MM.1S (cell line): ENCODE data around the gene ARFRP1.
A peak's percentile ranks its signal among the peaks of the same experiment; 100 is the strongest.

Experiments
- DNase-seq: peaks from one replicate; pipeline ENCODE4 v3.0.0-alpha.2; 2015
- H2AFZ ChIP-seq: fragments of 300-600 bp; sonication (generic); 2 replicates; pipeline ENCODE4 v1.6.0; 2016; ENCODE audit warnings: antibody characterized with exemption, low read length
- H3F3A ChIP-seq: fragments of 300-600 bp; sonication (generic); 2 replicates; pipeline ENCODE4 v1.6.1; 2016; ENCODE audit warnings: mild to moderate bottlenecking, antibody characterized with exemption, low read length, moderate library complexity, mixed read lengths; ENCODE audit not compliant: insufficient read depth
- H3K27ac ChIP-seq: fragments of 300-600 bp; sonication (generic); 2 replicates; pipeline ENCODE4 v1.5.1; 2016; ENCODE audit warnings: mild to moderate bottlenecking, low read length
- H3K27me3 ChIP-seq: fragments of 300-600 bp; sonication (generic); replicated peaks from 2 replicates; pipeline ENCODE4 v1.6.0; 2016; ENCODE audit warnings: low read length; ENCODE audit not compliant: insufficient read depth
- H3K36me3 ChIP-seq: fragments of 300-600 bp; sonication (generic); replicated peaks from 2 replicates; pipeline ENCODE4 v1.6.1; 2016; ENCODE audit warnings: mild to moderate bottlenecking, low read length, mixed read lengths; ENCODE audit not compliant: insufficient read depth
- H3K4me1 ChIP-seq: fragments of 300-600 bp; sonication (generic); 2 replicates; pipeline ENCODE4 v1.6.1; 2016; ENCODE audit warnings: low read length, mixed read lengths
- H3K4me2 ChIP-seq: fragments of 300-600 bp; sonication (generic); 2 replicates; pipeline ENCODE4 v1.6.0; 2016; ENCODE audit warnings: low read depth, low read length
- H3K4me3 ChIP-seq: fragments of 300-600 bp; sonication (generic); 2 replicates; pipeline ENCODE4 v1.5.1; 2016; ENCODE audit warnings: low read length, mixed read lengths
- H3K79me2 ChIP-seq: fragments of 300-600 bp; sonication (generic); 2 replicates; pipeline ENCODE4 v1.6.1; 2016; ENCODE audit warnings: mixed run types, low read length, mixed read lengths
- H3K9ac ChIP-seq: fragments of 300-600 bp; sonication (generic); 2 replicates; pipeline ENCODE4 v1.6.1; 2016; ENCODE audit warnings: low read length, mixed read lengths
- H3K9me2 ChIP-seq: fragments of 300-600 bp; sonication (generic); replicated peaks from 2 replicates; pipeline ENCODE4 v1.6.1; 2016; ENCODE audit warnings: mild to moderate bottlenecking, low read length, mixed read lengths; ENCODE audit not compliant: insufficient read depth
- H3K9me3 ChIP-seq: fragments of 300-600 bp; sonication (generic); replicated peaks from 2 replicates; pipeline ENCODE4 v1.6.1; 2016; ENCODE audit warnings: mild to moderate bottlenecking, low read length, mixed read lengths; ENCODE audit not compliant: insufficient read depth
- H4K20me1 ChIP-seq: fragments of 300-600 bp; sonication (generic); 2 replicates; pipeline ENCODE4 v1.6.1; 2016; ENCODE audit warnings: mild to moderate bottlenecking, low read length, moderate library complexity, mixed read lengths; ENCODE audit not compliant: insufficient read depth
- EZH2 ChIP-seq: fragments of 300-600 bp; sonication (generic); optimal IDR thresholded peaks from 2 replicates; pipeline ENCODE3; 2017; ENCODE audit warnings: low read depth, mild to moderate bottlenecking, antibody characterized with exemption, low read length, mixed read lengths
- EZH2phosphoT487 ChIP-seq: fragments of 300-600 bp; sonication (generic); IDR thresholded peaks from 2 replicates; pipeline ENCODE4 v1.6.1; 2018; ENCODE audit warnings: antibody characterized with exemption, low read length
- TF ChIP-seq, protein P1 (sequence below): fragments of 300-600 bp; sonication (generic); IDR thresholded peaks from 2 replicates; pipeline ENCODE4 v1.5.1; 2016; ENCODE audit warnings: antibody characterized with exemption, low read length, mixed read lengths

Gene ARFRP1

DNA sequence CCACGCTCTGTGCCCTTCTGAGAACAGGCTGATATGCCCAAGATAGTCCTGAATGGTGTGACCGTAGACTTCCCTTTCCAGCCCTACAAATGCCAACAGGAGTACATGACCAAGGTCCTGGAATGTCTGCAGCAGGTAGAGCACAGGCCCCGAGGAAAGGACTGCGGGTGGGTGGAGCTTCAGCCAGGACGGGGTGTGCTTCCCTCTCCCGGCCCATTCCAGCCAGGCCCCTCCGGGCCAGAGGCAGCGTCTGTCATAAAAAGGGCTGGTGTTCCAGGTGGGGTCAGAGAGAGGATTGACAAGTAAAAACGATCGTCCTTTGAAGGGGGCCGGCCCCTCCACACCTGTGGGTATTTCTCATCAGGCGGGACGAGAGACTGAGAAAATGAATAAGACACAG, 48.4 kb downstream of the ARFRP1 start:
- H4K20me1 ChIP-seq: no peaks in the 10 kb centered on the region
- H3K4me1 ChIP-seq: 0 out of 2 replicates have a peak, but pooled peaks cover 4% of the 10 kb centered on the region
- TF ChIP-seq EZH2 (no peak), EZH2phosphoT487 (no peak)
- TF ChIP-seq, protein P1, sequence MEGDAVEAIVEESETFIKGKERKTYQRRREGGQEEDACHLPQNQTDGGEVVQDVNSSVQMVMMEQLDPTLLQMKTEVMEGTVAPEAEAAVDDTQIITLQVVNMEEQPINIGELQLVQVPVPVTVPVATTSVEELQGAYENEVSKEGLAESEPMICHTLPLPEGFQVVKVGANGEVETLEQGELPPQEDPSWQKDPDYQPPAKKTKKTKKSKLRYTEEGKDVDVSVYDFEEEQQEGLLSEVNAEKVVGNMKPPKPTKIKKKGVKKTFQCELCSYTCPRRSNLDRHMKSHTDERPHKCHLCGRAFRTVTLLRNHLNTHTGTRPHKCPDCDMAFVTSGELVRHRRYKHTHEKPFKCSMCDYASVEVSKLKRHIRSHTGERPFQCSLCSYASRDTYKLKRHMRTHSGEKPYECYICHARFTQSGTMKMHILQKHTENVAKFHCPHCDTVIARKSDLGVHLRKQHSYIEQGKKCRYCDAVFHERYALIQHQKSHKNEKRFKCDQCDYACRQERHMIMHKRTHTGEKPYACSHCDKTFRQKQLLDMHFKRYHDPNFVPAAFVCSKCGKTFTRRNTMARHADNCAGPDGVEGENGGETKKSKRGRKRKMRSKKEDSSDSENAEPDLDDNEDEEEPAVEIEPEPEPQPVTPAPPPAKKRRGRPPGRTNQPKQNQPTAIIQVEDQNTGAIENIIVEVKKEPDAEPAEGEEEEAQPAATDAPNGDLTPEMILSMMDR: no peak
- no peaks in the 10 kb centered on the region for H3K36me3 ChIP-seq
- no peak overlapping the region for H3K27ac ChIP-seq
- H3K79me2 ChIP-seq: peaks cover 21% of the 10 kb centered on the region
- no peak overlapping the region for H2AFZ ChIP-seq
- no peak for DNase-seq
- peak overlapping the region; percentile 52; the same call in 1 of the 2 replicates for H3K4me2 ChIP-seq
- H3K9me2 ChIP-seq: no peaks in the 10 kb centered on the region
- H3K27me3 ChIP-seq: peaks cover 13% of the 10 kb centered on the region
- no peaks in the 10 kb centered on the region for H3K9me3 ChIP-seq
- peak overlapping the region; percentile 85; the same call in 1 of the 2 replicates for H3K9ac ChIP-seq
- peak overlapping the region; percentile 95 for H3K4me3 ChIP-seq
- no peaks in the 10 kb centered on the region for H3F3A ChIP-seq

DNA sequence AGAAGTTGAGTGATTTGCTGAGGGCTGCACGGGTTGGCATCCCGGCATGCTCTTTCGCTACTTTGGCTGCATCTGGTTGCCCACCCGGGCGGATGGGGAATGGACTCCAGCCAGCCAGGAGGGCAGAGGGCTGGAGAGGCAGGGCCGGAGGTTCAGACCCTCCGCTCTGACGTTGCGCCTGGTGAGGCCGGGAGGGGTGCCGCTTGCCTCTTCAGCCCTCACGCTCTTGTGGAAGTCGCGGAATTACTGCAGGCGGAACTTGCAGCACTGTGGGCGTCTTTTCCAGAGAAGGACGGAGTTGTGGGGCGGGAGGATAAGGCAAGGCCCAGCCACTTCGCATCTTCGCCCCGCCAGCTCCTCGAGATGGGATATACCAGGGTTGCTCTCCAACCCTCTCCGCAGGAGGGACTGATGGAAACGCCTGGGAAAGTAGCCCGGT, 49.0 kb downstream of the ARFRP1 start:
- Histone ChIP-seq H3K4me2 (peak overlapping the region; percentile 52), H3K36me3 (no peaks in the 10 kb centered on the region), H3K4me1 (0 out of 2 replicates have a peak, but pooled peaks cover 4% of the 10 kb centered on the region), H3K9me3 (no peaks in the 10 kb centered on the region), H3K79me2 (peaks cover 21% of the 10 kb centered on the region), H4K20me1 (no peaks in the 10 kb centered on the region), H3K9me2 (no peaks in the 10 kb centered on the region), H3K27ac (no peak overlapping the region), H3K9ac (peak overlapping the region; percentile 85), H3K27me3 (peaks cover 19% of the 10 kb centered on the region), H3K4me3 (peak overlapping the region; percentile 95), H2AFZ (peak overlapping the region; percentile 95), H3F3A (no peaks in the 10 kb centered on the region)
- TF ChIP-seq EZH2 (no peak), EZH2phosphoT487 (no peak)
- TF ChIP-seq, protein P1: no peak
- DNase-seq: no peak

DNA sequence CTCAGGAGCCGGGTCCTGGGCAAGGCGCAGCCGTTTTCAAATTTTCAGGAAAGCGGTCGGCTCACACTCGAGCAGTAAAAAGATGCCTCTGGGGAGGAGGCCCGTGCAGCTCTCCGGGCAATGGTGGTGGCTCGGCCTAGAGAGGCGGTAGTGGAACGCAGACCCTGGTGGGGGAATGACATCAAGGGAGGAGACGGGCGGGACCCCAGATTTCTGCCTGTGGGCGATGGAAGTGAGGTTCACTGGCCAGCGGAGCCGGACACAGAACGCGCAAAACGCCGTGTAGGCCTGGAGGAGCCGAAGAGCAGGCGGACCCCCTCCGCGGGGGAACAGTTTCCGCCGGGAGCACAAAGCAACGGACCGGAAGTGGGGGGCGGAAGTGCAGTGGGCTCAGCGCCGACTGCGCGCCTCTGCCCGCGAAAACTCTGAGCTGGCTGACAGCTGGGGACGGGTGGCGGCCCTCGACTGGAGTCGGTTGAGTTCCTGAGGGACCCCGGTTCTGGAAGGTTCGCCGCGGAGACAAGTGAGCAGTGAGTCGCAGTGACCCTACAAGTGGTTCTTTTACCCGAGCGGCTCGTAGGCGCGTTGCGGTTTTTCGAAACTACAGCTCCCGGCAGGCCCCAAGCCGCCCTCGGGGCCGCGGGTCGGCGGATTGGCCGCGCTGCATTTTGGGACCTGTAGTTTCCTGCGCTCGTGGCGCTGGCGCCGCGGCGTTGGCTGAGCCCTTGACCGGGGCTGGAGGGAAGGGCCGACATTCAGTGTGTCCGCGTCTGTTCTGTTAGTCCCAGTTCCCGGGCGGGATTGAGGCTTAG, 49.6 kb downstream of the ARFRP1 start, which contains the start of gene RTEL1:
Gene RTEL1 (plus strand): TSS at position 376 of the 812 bp plus-strand sequence. CDS start 1,091 bp downstream, outside the sequence.
- Histone ChIP-seq H3F3A (no peaks in the 10 kb centered on the region), H4K20me1 (no peaks in the 10 kb centered on the region), H3K4me2 (peak within 1 kb of the TSS; percentile 70), H2AFZ (peak within 1 kb of the TSS; percentile 95), H3K9ac (peak within 1 kb of the TSS; percentile 85), H3K9me2 (no peaks in the 10 kb centered on the region), H3K79me2 (peaks cover 21% of the 10 kb centered on the region), H3K27me3 (peaks cover 22% of the 10 kb centered on the region), H3K4me3 (peak within 1 kb of the TSS; percentile 95), H3K4me1 (0 out of 2 replicates have a peak, but pooled peaks cover 4% of the 10 kb centered on the region), H3K36me3 (no peaks in the 10 kb centered on the region), H3K27ac (peak within 1 kb of the TSS; percentile 54; the same call in 1 of the 2 replicates), H3K9me3 (no peaks in the 10 kb centered on the region)
- TF ChIP-seq, protein P1: no peak
- no peak for TF ChIP-seq EZH2phosphoT487
- no peak for TF ChIP-seq EZH2
- DNase-seq: peak; percentile 94
